Spleen (tissue), 11 donors: ENCODE measurements around the gene PRKCSH. TPM values are rescaled to one million over a fixed set of nuclear protein-coding genes. Genes with fewer than 3 reads are reported as not detected.
"Not testable (repeated sequence)": the region's sequence is repeated elsewhere in the genome, so short reads cannot be mapped to it uniquely, and the experiment has no call there.

ENCODE experiments used
- DNase-seq: peaks from one replicate; pipeline ENCODE4 v3.0.0-alpha.2; 2020
- H3K27ac ChIP-seq, 8 donors: fragments of 200-600 bp; sonication (generic) in 7 of 8; 1 replicate in 4 of 8; 2 replicates in 4 of 8; pipeline versions ENCODE4 v1.5.0 to v1.8.0; 2016 to 2021; ENCODE audit warnings: inconsistent platforms in 4 of 8, mild to moderate bottlenecking in 4 of 8, moderate library complexity in 1 of 8
- H3K27me3 ChIP-seq, 7 donors: fragments of 200-600 bp; sonication (generic) in 6 of 7; replicated peaks in 1 of 7; 1 replicate in 4 of 7; 2 replicates in 3 of 7; pipeline versions ENCODE4 v1.5.0 to v1.8.0; 2016 to 2021; ENCODE audit warnings: inconsistent platforms in 3 of 7, mild to moderate bottlenecking in 1 of 7
- H3K36me3 ChIP-seq, 6 donors: fragments of 200-600 bp; sonication (generic) in 5 of 6; 1 replicate in 4 of 6; 2 replicates in 2 of 6; pipeline versions ENCODE4 v1.5.0 to v1.8.0; 2016 to 2021; ENCODE audit warnings: inconsistent platforms in 2 of 6
- H3K4me1 ChIP-seq, 6 donors: fragments of 200-600 bp; sonication (generic) in 5 of 6; 1 replicate in 3 of 6; 2 replicates in 3 of 6; pipeline versions ENCODE4 v1.5.0 to v1.8.0; 2016 to 2021; ENCODE audit warnings: inconsistent platforms in 3 of 6
- H3K4me3 ChIP-seq, 8 donors: fragments of 200-600 bp; sonication (generic) in 7 of 8; 1 replicate in 4 of 8; 2 replicates in 4 of 8; pipeline versions ENCODE4 v1.5.0 to v1.8.0; 2016 to 2021; ENCODE audit warnings: inconsistent platforms in 4 of 8, mild to moderate bottlenecking in 4 of 8, moderate library complexity in 2 of 8
- H3K9me3 ChIP-seq, 8 donors: fragments of 200-600 bp; sonication (generic) in 7 of 8; 1 replicate in 4 of 8; 2 replicates in 4 of 8; pipeline versions ENCODE4 v1.5.0 to v1.8.0; 2016 to 2021; ENCODE audit warnings: inconsistent platforms in 4 of 8
- POLR2A ChIP-seq, 3 donors: fragments of 450-650 bp; IDR thresholded peaks; one replicate each; pipeline ENCODE4 v1.5.1; 2017; ENCODE audit warnings: antibody characterized with exemption in 3 of 3, mild to moderate bottlenecking in 1 of 3
- POLR2AphosphoS5 ChIP-seq, 3 donors: sonication (generic); formaldehyde crosslinking; IDR thresholded peaks; one replicate each; pipeline ENCODE4 v1.5.1; 2017; ENCODE audit warnings: antibody characterized with exemption in 3 of 3
- WGBS, 5 donors: extraction: QIAGEN DNeasy Blood & Tissue Kit in 3 of 5; methylation state at CpG; one replicate each; pipeline versions ENCODE4 v1.1.5 to v1.1.7; 2013 to 2018; 5-methylcytosine and 5-hydroxymethylcytosine counted together
- intact Hi-C: fragments of 100-400 bp; cut with DNase I; formaldehyde crosslinking; loops from one replicate; pipeline ENCODE4 v1.15.0; 2023; ENCODE audit warnings: low total_unique reads
- polyA plus RNA-seq, 3 donors: library from polyadenylated mRNA; stranded (reverse); fragments of 200-250 nt; gene quantifications; one replicate each; pipeline ENCODE4 v1.2.1, GENCODE V29; 2013
- total RNA-seq, 7 donors: library from RNA; depleted of rRNA in 3 of 7; stranded (reverse); fragments of >200 nt in 3 of 7; fragmentation: NEBNext Ultra II Directional in 4 of 7; extraction: Animal tissue kit (Norgen Biotek cat#: 25700) in 4 of 7; gene quantifications; one replicate each; pipeline versions ENCODE4 v1.1.0 to v1.2.1, GENCODE V29; 2016 to 2021
- TF ChIP-seq, protein P1 (sequence below), 11 experiments: fragments of 200-600 bp in 7 of 11; fragments of 450-650 bp in 4 of 11; sonication (generic) in 4 of 11; IDR thresholded peaks in 8 of 11; conservative IDR thresholded peaks in 3 of 11; 1 replicate in 7 of 11; 2 replicates in 4 of 11; pipeline versions ENCODE4 v1.4.0 to v1.8.0; 2016 to 2021; ENCODE audit warnings: antibody characterized with exemption in 11 of 11, inconsistent platforms in 4 of 11, mild to moderate bottlenecking in 1 of 11
- donor health status: healthy with polysubstance abuse.
- donor health status: DM: no; HTN: no; CAD: no; lungs with moderate emphysema.
- donor health status: DM: no; HTN: no; CAD: no.
- donor health status: Bipolar disorder and iron deficiency.
- donor health status: healthy.
- donor health status: DM: no; HTN: no; CAD: no.
- donor health status: DM: yes; HTN: yes; CAD: no.

PRKCSH gene
- total and polyA plus RNA-seq, 10 donors, result 80.3 to 258 (median 145) TPM

- intact Hi-C loops, result no loop called here
- Histone ChIP-seq H3K36me3 (no peaks in the 10 kb centered on the region), H3K4me1 (peaks cover 0 to 4% (median 1%) of the 10 kb centered on the region in 6 donors), H3K27ac (no peak overlapping the region), H3K9me3 (no peaks in the 10 kb centered on the region), H3K27me3 (peaks cover 0 to 37% (median 0%) of the 10 kb centered on the region in 7 donors), H3K4me3 (no peak overlapping the region)
- TF ChIP-seq POLR2A (IDR thresholded peaks at IDR 0.05) (no peak), POLR2AphosphoS5 (IDR thresholded peaks at IDR 0.05) (no peak)
- TF ChIP-seq, protein P1, sequence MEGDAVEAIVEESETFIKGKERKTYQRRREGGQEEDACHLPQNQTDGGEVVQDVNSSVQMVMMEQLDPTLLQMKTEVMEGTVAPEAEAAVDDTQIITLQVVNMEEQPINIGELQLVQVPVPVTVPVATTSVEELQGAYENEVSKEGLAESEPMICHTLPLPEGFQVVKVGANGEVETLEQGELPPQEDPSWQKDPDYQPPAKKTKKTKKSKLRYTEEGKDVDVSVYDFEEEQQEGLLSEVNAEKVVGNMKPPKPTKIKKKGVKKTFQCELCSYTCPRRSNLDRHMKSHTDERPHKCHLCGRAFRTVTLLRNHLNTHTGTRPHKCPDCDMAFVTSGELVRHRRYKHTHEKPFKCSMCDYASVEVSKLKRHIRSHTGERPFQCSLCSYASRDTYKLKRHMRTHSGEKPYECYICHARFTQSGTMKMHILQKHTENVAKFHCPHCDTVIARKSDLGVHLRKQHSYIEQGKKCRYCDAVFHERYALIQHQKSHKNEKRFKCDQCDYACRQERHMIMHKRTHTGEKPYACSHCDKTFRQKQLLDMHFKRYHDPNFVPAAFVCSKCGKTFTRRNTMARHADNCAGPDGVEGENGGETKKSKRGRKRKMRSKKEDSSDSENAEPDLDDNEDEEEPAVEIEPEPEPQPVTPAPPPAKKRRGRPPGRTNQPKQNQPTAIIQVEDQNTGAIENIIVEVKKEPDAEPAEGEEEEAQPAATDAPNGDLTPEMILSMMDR (IDR thresholded peaks at IDR 0.05 in 8 of 11, conservative IDR thresholded peaks at IDR 0.05 in 3 of 11), result no peak
- 77 to 89% (median 82%) methylated on average over 4 of the region's 4 CpGs for WGBS, 5 donors
- DNase-seq, result no peak
These were observed 38.3 kb downstream of the PRKCSH start for GRCh38 chr19:11473725-11474124.

DNA sequence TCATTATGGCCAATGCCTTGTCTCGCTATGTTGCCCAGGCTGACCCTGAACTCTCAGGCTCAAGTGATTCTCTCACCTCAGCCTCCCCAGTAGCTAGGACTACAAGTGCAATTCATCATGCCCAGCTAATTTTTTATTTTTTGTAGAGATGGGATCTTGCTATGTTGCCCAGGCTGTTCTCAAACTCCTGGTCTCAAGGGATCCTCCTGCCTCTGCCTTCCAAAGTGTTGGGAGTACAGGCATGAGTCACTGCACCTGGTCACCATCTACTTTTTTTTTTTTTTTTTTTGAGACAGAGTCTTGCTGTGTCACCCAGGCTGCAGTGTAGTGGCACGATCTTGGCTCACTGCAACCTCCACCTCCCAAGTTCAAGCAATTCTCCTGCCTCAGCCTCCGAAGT lies 39.9 kb downstream of the PRKCSH start:
- H3K4me3 ChIP-seq, intact Hi-C loops, H3K27ac ChIP-seq, H3K9me3 ChIP-seq, H3K36me3 ChIP-seq, DNase-seq: not testable (repeated sequence)
- 86 to 98% (median 89%) methylated on average over 3 of the region's 3 CpGs for WGBS, 5 donors
- Histone ChIP-seq H3K4me1 (peaks cover 0 to 20% (median 15%) of the 10 kb centered on the region in 6 donors), H3K27me3 (peaks cover 0 to 40% (median 14%) of the 10 kb centered on the region in 7 donors)

DNA sequence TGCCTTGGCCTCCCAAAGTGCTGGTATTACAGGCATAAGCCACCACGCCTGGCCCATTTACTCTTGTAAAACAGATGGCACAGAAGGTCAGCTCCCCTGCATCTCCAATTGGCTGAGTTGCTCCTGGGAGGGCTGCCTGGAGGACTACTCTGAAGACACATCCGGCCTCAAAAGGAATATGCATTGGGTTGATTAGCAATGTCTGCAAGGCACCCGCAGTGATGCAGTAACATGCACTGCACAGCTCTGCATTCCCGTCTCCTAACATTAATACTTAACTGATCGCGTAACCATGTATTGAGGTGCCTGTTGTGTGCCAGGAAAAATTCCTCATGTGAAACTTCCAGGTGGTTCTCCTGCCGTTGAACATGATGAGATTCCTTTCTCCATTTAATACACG lies 40.4 kb downstream of the PRKCSH start:
- Histone ChIP-seq H3K36me3 (peaks cover 0 to 5% (median 0%) of the 10 kb centered on the region in 6 donors), H3K27me3 (peaks cover 4 to 43% (median 19%) of the 10 kb centered on the region in 7 donors), H3K4me1 (peaks cover 0 to 26% (median 21%) of the 10 kb centered on the region in 6 donors), H3K27ac (no peak overlapping the region), H3K4me3 (no peak overlapping the region), H3K9me3 (no peaks in the 10 kb centered on the region)
- no peak for DNase-seq
- intact Hi-C loops, result no loop called here
- WGBS, 5 donors, result 77 to 89% (median 85%) methylated on average over 8 of the region's 8 CpGs
- TF ChIP-seq POLR2A (IDR thresholded peaks at IDR 0.05) (no peak), POLR2AphosphoS5 (IDR thresholded peaks at IDR 0.05) (no peak)
- TF ChIP-seq, protein P1 (IDR thresholded peaks at IDR 0.05 in 8 of 11, conservative IDR thresholded peaks at IDR 0.05 in 3 of 11), result no peak

- intact Hi-C loops, result no loop called here
- Histone ChIP-seq H3K9me3 (no peaks in the 10 kb centered on the region), H3K4me3 (no peak overlapping the region), H3K4me1 (peaks cover 14 to 50% (median 44%) of the 10 kb centered on the region in 6 donors), H3K27me3 (peaks cover 11 to 59% (median 45%) of the 10 kb centered on the region in 7 donors), H3K36me3 (peaks cover 0 to 9% (median 0%) of the 10 kb centered on the region in 6 donors), H3K27ac (no peak overlapping the region)
- WGBS, 5 donors, result 46 to 58% (median 55%) methylated on average over 18 to 19 of the region's 19 CpGs
- DNase-seq, result no peak
- TF ChIP-seq, protein P1 (IDR thresholded peaks at IDR 0.05 in 8 of 11, conservative IDR thresholded peaks at IDR 0.05 in 3 of 11), result no peak
- no peak for TF ChIP-seq POLR2AphosphoS5 (IDR thresholded peaks at IDR 0.05)
- no peak for TF ChIP-seq POLR2A (IDR thresholded peaks at IDR 0.05)
These were observed 43.0 kb downstream of the PRKCSH start for GRCh38 chr19:11478167-11479089.
